SKM-1 (cell line): ENCODE results near the gene B3GALT5.
"Not testable (repeated sequence)": the region's sequence is repeated elsewhere in the genome, so short reads cannot be mapped to it uniquely, and the experiment has no call there.

Experiments
- DNase-seq: peaks from one replicate; lab custom pipeline; 2025; ENCODE audit not compliant: unreplicated experiment; lab: John Stamatoyannopoulos, UW

The B3GALT5 gene, protein sequence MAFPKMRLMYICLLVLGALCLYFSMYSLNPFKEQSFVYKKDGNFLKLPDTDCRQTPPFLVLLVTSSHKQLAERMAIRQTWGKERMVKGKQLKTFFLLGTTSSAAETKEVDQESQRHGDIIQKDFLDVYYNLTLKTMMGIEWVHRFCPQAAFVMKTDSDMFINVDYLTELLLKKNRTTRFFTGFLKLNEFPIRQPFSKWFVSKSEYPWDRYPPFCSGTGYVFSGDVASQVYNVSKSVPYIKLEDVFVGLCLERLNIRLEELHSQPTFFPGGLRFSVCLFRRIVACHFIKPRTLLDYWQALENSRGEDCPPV

DNA sequence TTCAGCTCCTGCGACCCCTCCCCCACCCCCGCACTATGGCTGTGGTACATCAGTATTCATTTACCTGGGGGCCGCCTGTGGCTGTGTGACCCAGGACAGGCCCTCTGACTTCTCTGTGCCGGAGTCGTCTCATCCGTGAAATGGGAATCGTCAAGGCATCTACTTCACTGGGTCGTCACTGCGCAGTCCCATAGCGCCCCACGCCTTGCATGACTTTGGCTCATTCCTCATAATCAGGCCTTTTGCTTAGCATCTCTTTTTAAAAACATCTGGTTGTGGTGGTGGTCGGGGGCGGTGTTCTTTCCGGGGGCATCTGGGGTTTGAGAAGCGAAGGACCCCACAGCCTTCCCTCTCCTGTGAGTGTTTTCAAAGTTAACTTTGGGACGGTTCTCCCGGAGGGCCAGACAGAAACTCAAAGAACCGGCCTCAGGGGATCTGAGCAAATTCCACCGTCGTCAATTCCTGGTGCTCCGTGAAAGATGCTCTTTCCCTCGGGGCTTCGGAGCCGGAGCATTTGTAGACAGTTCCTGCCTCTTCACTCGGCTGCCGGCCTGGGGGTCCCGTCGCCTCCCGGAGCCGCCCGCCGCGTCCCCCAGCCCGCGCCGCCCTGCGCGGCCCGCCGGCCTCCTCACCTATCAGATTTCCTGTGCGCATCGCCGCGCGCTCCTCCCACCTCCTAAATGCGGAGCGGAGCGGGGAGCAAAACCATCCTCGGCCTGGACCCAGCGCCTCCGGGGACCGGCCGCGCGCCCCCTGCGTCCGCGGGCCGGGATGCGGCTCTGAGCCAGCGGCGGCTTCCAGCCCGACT is at the start of gene B3GALT5:
B3GALT5 (plus strand) TSS at position 708 of the 808 bp plus-strand sequence. CDS start 47,620 bp downstream, outside the sequence.
- no peak for DNase-seq

DNA sequence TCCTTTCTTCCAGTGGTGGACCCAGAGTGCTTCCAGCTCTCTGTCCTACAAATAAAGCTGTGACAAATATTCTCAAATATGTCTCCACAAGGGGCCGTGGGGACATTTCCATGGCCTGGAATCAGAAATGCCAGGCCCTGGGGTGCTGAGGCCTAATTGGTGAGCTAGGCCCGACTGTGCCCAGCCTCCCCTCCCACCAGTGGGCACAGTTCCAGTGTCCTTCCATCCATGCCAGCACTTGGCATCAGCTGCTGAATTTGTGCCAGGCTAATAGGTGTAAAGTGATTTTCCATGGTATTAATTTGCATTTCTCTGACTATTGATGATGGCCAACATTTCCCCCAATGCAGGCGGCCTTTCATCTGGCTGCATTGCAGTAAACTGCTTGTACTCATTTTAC is 48.5 kb upstream of the B3GALT5 start:
- no peak for DNase-seq

DNA sequence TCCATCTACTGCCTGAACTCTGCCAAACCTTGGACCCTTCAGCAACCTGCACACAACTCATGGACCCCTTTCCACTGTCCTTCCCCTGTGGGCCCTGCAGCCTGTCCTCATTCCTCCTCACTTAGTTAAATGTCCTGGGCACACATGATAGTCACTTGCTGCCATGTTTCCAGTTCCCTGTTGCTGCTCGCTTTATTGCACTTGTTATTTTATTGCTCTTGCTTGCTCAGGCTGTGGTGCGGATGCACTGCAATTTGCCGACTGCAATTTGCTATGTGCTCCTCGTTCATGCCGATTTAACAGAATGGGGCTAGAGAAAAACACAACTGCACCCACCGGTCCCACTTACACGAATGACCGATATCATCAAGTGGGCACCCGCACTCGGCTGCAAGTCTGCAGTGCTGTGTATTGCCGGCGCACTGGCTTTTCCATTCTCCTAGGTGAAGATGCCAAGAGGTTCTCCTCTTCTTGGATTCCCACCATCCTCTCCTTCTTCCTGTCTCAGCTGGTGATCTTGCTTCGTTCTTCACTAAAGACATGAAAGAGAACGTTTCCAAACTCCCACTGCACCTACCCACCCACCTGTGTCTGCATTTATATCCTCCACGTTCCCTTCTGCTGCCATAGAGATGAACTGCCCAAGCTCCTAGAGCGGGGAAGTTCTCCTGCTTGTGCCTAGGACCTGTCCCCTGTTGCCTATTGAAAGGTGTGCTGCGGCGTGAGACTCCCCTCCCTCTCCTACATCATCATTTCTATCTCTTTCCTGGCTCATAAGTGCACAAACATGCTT is 45.4 kb upstream of the B3GALT5 start:
- DNase-seq = no peak

DNA sequence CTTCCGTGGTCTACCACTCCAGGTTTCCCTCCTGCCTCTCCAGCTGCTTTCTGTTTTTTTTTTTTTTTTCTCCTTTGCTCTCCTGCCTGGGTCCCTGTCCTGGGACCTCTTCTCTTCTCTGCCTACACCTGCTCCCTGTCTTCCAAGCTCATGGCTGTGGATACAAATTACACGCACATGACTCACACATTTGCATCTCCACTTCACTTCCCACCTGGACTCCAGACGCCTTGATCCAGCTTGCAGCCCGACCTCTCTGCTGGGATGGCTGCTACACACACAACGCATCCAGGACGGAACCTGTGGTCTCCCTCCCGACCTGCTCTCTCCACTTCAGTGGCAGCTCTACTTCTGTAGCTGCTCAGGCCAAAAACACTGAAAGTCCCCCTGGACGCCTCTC is 44.4 kb upstream of the B3GALT5 start:
- no peak for DNase-seq

DNA sequence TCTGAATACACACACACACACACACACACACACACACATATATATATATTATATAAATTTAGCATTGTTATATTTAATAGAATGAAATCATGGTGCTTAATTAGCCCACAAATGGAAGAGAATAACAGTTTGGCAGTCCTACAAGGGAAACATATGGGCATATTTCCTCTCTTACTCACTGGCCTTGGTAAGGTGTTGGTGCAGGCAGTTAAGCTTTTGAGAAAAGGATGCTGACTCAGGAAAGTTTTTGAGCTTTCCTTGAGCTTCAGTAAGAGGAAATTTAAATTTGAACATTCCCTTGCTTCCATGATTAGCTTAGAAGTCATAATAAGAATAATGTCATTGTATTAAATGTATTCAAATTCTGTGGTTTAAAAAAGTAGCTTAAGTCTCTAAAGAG is 37.0 kb upstream of the B3GALT5 start:
- no peak for DNase-seq

DNA sequence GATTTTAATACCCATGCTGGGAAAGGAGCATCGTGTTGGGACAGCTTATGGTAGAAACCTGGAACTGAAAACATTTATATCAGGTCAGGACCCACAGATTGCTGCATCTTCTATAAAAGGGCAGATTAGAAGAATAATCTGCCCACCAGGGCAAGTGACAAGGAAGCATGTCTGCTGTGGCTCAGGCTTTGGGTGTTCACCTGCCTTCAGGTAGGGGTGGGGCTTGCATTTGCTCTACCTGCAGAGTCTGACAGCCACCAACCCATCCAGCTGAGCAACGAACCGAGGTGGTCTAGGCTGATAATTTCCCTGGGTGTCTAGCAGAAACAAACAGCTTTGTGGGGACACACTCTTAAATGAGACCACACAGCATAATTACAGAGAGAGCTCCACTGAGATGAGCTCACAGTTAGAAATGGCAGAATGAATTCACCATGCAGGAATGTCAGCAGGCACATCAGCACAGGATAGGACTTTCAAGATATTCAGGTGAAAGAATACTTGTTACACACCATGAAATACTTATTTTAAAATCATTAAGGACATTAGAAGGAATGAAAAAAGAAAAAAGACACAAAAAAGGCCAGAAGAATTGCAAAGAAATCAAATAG is 36.1 kb upstream of the B3GALT5 start:
- DNase-seq = no peak

DNA sequence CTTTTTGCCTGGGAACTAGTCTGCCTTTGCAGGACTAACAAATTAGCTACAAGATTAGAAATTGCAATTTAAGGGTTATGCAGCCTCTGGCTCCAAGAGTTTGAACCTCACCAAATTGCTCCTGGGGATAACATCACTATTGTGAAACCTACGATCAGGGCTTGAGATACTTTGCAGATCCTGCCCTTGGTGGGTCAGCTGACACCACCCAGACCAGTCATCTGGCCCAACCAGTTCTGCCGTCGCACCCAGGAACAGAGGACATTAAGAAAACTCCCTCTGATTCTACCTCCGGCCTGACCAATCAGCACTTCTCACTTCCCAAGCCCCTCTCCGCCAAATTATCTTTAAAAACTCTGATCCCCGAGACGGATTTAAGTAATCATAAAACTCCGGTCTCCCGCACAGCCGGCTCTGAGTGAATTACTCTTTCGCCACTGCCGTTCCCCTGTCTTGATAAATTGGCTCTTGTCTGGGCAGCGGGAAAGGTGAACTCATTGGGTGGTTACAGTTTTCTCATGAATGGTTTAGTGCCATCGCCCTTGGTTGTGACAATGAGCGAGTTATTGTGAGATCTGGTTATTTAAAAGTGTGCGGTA is 32.9 kb upstream of the B3GALT5 start:
- DNase-seq = no peak

DNA sequence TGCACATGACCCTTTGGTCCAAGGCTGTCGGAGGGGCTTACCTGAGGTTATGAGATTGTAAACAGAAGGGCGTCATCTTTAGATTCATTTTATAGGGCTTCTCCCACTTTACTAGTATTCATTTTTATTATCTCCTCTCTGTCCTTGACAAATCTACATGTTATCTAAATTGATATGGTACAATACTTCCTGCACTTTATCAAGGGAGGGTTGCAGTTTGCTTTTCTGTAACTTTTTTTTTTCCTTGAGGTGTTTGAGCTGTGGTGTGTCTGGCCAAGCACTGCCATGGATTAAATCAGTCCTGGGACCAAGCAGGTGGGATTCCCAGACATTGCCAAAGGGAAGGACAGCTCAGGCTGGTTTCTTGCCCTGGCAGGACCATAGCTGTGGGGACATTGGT is 32.0 kb upstream of the B3GALT5 start:
- no peak for DNase-seq

DNA sequence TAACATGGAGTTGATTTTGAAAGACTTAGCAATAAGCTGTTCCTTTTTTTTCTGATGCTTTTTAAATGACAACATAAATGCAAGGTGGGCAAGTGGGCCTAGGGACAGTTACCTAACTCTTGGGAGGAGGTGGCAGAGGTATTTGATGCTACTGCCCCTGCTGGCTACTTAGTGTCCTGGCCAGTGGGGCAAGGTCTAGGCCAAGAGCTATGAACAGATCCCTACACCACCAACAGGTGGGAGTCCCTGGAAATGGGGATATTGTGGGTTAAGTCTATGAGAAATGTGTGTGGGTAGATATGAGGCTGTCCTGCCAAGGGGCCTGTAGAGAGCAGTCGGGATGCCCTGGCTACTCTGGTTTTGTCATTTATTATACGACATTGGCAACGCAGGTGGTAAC is 31.3 kb upstream of the B3GALT5 start:
- DNase-seq = no peak

DNA sequence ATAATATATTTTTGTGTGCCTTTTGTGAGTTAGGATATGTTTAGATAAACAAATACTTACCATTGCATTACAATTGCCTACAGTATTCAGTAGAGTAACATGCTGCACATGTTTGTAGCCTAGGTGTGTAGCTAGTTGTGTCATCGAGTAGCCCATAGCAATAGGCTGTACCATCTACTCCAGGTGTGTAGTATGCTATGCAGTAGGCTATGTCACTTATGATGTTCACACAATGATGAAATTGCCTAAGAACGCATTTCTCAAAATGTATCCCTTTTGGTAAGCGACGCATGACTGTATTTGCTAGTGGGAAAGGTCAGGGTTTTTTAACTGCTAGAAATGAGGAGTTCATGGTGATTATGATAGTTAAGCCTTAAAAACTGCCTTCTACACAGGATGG is 30.0 kb upstream of the B3GALT5 start:
- DNase-seq = no peak

DNA sequence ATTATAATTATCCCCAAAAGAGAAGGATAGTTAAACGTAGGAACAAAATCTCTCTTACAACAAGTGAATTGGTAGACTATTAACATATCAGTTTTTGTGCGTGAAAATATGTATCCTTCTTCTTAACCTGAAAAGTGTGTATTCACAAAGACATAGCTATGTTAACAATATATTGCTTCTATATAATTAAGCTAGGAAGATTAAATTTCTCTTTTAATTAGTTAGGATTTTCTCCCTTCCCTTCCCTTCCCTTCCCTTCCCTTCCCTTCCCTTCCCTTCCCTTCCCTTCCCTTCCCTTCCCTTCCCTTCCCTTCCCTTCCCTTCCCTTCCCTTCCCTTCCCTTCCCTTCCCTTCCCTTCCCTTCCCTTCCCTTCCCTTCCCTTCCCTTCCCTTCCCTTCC is 29.2 kb upstream of the B3GALT5 start:
- not testable (repeated sequence) for DNase-seq

DNA sequence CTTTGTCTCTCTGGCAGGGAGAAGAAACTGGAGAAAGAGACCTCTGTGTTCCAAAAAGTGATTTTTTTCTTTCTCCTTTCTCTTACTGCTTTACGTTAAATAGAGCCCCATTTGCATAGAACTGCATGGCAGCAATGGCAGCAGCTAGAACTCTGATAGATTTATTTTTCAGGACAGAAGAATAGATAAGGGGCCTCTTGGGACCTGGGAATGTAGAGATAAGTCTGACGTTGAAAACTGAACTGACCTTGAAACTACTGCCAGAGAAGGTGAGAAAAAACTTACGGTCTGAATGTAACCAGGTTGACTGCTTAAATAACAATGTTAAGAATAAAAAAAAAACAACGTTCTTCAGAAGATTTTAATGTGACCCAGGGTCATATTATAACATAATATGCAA is 25.4 kb upstream of the B3GALT5 start:
- no peak for DNase-seq

DNA sequence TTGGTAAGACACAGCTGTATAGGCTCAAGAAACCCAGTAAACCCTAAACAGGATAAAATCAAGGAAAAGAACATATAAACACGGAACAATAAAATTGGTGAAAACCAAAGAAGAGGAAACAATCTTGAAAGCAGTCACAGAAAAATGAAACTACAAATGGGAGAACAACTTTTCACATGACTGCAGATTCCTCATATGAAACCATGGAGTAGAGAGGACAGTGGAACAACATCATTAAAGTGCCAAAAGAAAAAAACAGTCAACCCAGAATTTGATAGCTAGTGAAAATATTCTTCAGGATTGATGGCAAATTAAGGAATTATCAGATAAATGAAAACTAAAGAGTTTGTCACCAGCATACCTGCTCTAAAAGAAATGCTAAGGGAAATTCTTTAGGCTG is 23.9 kb upstream of the B3GALT5 start:
- DNase-seq = no peak

DNA sequence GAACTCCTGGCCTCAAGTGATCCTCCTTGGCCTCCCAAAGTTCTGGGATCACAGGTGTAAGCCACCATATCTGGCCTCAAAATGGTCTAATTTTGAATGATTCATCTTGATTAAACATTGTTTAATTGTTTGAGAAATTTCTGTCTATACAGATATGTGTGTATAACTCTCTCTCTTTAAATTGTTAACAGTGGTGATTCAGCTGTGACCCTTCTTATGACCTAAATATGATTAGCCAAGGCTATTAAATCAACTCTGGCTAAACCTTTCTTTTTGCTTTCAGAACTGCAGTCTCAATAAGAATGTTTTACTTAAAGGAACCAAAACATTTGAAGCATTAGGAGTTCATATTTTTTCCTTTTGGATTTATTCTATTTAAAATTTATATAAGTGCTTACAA is 19.2 kb upstream of the B3GALT5 start:
- DNase-seq = no peak

DNA sequence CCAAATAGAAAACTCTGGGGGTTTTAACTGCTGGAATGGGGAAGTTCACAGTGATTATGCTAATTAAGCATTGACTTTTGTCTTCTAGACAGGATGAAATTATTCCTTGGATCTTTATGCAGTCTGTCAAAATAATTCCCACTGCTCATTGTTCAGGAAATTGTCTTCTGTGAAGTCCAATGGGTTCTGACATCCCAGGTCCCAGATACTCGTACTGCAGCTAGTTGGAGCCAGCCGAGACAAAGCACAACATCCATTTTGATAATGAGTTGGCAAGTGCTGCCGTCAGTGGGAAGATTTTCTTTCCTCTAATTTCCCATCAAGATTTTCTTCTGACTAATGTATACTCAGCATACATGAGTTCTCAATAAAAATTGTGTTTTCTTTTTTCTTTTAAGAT is 17.3 kb upstream of the B3GALT5 start:
- no peak for DNase-seq

DNA sequence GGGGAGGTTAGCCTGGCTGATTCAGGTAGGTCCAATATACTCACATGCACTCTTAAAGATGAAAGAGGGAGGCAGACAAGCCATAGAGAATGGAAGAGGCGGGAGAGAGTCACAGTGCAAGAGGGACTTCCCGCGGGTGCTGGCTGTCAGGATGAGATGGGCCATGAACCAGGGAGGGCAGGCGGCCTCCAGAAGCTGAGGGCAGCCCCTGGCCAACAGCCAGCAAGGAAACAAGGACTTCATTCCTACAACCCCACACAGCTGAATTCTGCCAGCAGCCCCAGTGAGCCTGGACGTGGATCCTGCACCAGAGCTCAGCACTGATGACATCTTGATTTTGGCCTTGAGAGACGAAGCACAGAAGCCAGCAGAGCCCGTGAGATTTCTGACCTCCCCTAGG is 15.1 kb upstream of the B3GALT5 start:
- no peak for DNase-seq

DNA sequence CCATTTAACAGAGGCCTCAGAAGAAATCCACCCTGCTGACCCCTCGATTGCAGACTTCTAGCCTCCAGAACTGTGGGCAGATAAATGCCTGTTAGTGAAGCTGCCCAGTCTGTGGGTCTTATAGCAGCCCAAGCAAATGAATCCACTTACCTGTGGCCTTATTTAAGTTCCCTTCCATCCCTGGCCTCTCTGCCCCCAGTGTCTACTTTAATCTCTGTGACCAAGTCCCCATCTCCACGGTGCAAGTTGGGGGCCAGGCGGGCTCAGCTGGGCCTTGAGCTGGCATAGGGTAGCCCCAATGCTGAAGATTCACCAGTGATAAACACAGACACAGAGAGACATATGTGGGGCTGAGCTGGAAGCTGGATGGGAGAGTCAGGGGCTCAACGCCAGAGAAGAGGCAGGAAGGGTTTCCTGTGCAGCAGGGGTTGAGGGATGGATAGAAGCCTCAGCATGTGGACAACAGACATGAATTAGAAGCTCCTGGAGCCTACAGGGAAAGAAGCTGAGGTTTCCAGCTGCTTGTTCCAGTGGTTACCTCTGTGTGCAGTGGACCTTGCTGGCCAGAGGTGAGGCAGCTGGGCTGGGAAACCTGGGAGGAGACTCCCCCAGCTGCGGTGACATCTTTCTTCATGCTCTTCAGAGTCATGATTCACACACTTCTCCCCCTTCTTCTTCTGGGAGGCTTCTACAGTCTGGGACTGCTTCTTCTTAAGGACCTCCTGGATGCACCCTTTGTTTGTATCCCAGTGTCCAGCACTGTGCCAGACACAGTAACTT is 13.4 kb upstream of the B3GALT5 start:
- DNase-seq = no peak

DNA sequence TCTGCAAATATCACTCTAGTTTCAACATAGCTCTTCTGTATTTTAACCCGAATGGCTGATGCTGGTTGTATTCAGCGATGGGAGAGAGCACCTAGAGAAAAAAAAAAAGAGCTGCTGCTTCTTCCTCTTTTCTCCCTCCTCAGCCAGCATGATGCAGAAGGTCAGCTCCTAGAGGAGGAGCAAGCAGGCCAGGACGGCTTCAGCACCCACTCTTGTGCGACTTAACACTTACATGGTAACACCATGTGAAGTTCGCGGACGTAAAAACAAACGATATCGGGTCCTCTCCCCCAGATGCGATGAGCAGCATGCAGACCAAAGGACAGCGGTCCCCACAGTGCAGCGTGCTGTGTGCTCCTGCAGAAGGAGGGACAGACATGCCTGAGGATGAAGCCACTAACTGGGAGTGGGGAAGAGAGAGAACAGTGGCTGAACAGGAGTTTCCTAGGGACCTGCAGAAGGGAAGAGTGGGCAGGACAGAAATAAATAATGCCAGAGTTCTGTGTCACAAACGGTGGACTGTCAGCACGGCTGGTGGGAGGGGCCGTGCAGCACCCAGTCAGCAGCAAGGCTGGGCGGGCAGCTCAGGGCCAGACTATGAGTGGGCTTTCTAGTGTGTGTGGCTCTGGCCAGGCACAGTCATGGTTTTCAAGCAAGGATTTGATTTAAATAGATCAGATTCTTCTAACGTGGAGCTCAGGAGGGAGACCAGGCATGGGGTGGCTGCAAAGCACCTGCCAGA is 11.4 kb upstream of the B3GALT5 start:
- DNase-seq = no peak

DNA sequence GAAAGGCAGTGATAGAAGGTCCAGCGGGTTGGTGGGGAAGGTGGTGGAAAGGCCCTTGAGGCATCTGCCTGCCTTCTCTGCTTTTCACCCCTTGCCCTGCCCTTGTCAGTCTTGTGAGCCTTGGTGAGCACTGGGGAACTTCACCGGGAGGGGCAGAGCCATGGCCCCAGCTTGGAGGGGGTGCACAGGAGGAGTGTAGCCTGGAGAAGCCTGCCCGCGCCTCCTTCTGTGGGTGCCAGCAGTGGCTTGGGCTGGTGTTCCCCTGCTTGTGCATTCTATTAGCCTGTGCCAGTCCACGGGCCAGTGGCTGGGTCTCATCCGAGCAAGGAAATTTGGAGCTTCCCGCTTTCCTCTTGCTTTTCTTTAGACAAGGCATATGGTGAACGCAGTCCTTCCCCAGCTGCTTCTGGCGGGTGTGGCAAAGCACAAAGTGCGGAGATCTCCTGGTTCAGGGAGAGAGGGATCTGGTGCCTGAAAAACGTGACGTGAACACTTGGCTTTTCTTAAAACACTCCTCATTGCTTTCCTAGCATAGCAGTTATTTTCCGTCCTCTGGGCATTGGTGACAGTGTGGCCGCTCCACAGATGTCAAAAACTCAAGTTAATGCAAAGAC is 10.6 kb upstream of the B3GALT5 start:
- no peak for DNase-seq
